B cell (primary cell): ENCODE measurements around the gene CYP4F22.

Experiments
- EZH2 ChIP-seq: IDR thresholded peaks from 2 replicates; pipeline ENCODE4 v1.6.1; 2012; ENCODE audit warnings: borderline replicate concordance, low read depth, mild to moderate bottlenecking, moderate library complexity, low read length; ENCODE audit not compliant: insufficient read depth, poor library complexity, severe bottlenecking
- TF ChIP-seq, protein P1 (sequence below): fragments of 200-600 bp; IDR thresholded peaks from one replicate; pipeline ENCODE4 v1.8.0; 2022; ENCODE audit warnings: antibody characterized with exemption, mild to moderate bottlenecking

DNA sequence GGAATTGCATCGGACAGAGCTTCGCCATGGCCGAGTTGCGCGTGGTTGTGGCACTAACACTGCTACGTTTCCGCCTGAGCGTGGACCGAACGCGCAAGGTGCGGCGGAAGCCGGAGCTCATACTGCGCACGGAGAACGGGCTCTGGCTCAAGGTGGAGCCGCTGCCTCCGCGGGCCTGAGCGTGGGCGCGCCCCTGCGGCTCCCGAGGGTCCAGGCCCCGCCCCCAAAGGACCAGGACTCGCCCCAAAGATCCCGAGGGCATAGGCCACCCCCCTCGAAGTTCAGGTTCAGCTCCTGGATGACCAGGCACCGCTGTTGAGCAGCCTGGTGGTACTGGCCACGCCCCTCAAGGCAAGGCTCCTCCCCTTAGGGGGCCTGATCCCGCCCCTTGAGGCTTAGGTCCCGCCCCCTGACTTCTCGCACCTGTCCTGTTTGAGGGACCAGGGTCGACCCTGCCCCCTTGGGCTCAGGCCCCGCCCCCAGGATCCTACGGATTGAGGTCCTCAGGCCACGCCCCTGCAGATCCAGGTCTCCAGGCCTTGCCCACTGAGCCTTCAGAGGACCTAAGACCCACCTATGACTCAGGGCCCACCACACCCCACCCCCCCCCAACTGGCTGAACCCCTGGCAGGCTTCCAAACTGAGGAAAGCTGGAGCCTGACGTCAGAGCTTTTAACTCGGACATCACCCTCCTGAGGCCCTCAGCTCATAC lies 43.1 kb downstream of the CYP4F22 start:
- TF ChIP-seq, protein P1, sequence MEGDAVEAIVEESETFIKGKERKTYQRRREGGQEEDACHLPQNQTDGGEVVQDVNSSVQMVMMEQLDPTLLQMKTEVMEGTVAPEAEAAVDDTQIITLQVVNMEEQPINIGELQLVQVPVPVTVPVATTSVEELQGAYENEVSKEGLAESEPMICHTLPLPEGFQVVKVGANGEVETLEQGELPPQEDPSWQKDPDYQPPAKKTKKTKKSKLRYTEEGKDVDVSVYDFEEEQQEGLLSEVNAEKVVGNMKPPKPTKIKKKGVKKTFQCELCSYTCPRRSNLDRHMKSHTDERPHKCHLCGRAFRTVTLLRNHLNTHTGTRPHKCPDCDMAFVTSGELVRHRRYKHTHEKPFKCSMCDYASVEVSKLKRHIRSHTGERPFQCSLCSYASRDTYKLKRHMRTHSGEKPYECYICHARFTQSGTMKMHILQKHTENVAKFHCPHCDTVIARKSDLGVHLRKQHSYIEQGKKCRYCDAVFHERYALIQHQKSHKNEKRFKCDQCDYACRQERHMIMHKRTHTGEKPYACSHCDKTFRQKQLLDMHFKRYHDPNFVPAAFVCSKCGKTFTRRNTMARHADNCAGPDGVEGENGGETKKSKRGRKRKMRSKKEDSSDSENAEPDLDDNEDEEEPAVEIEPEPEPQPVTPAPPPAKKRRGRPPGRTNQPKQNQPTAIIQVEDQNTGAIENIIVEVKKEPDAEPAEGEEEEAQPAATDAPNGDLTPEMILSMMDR = no peak
- TF ChIP-seq EZH2 = no peak
